ENCODE measurements around the gene CEP135.

- TF ChIP-seq GATA3 (IDR thresholded peaks at IDR 0.05; ENCODE audit: low read depth, low read length) (no peak), GATA2 (IDR thresholded peaks at IDR 0.05; ENCODE audit: low read depth, low read length) (no peak)
Measured at GRCh38 chr4:55926610-55927009, 22.1 kb upstream of the CEP135 start.
